ENCODE results near the gene DHCR24.
A peak's percentile ranks its signal among the peaks of the same experiment; 100 is the strongest.

The DHCR24 gene

GRCh38 chr1:54813485-54814125 lies 73.4 kb downstream of the DHCR24 start:
- no peak for DNase-seq

DNA sequence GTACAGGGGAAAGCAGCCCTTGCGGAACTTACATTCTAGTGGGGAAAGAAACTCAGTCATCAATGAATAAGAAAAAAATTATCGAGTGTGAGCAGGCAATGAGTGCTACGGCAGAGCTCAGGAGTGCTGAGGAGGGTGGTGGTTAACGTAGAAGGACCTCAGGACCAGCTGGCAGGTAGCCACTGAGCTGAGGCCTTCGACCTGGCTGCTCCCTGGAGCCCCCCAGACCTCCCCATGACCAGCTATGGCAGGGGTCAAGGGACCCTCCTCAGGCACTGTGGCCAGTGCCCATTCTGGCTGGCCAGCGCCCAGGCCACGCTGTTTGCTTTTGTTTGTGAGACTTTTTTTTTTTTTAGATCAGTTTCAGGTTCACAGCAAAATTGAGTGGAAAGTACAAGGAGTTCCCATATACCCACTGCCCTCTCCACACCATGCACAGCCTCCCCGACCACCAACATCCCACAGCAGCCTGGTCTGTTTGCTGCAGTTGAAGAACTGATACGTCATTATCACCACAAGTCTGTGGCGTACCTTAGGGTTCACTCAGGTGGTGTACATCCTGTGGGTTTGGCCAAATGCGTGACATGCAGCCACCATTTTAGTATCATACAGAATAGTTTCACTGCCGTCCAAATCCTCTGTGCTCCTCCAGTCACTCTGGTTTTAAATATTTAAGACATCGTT lies 74.1 kb downstream of the DHCR24 start:
- DNase-seq: no peak

GRCh38 chr1:54811739-54812655 lies 75.0 kb downstream of the DHCR24 start:
- DNase-seq: no peak

- no peak for DNase-seq
Observed at GRCh38 chr1:54811066-54811465, 75.9 kb downstream of the DHCR24 start.

- DNase-seq: peak; percentile 32
Observed at GRCh38 chr1:54810153-54810942, 76.6 kb downstream of the DHCR24 start.

DNA sequence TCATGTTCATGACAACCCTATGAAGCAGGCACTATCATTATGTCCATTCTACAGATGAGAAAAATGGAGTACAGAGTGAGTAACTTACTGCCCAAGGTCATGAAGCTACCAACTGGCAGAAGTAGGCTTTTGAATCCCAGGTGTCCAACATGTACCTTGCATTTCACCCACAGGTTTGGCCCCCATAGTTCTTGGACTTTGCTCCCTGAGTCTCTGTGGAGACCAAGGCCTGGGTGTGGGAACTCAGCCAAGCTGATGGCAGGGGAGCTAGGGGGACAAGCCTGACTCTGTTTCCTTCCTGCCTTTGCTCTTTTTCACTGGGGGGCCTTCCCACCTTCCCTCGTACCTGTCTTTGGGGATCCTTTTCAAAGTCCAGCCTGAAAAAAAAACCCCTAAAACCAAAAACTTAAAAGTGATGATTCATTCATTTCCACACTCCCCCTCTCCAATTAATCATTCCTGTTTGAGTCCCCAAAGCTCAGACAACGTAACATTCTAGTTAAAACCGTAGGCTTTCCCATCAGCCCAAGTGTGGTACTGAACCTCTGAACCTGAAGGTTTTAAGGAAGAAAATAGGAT lies 77.4 kb downstream of the DHCR24 start:
- no peak for DNase-seq

DNA sequence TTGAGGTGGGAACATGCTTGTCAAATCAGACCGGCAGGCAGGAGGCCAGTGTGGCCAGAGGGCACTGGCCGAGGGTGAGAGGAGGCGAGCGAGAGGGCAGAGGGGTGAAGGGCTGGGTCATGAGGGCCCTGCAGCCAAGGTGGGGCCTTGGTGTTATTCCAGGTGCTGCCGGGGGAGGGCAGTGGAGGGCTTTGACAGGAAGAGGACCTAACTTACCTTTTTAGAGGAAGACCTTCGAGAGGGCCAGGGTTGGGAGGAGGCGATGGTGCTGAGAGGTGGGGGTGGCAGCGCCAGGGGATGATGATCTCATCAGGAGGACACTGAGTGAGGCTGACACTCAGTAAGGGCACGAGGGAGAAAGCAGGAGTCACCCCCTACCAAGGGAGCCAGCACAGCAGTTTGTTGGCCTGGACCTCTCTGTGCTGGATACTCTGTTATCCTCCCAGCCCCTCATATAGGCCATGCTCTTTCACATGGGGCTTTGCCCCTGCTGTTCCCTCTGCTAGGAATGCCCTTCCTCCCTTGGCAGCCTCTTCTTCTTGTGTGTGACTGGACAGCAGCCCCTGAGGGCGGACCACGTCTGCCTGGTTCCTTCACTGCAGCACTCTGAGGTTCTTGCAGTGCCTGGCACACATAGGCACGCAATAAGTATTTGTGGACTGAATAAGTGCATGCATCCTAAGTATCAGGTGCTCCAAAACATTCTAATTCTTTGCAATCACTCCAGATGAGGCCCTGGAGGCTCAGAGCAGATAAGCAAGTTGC lies 78.4 kb downstream of the DHCR24 start:
- DNase-seq: no peak

GRCh38 chr1:54807756-54808155 lies 79.2 kb downstream of the DHCR24 start:
- DNase-seq: no peak

DNA sequence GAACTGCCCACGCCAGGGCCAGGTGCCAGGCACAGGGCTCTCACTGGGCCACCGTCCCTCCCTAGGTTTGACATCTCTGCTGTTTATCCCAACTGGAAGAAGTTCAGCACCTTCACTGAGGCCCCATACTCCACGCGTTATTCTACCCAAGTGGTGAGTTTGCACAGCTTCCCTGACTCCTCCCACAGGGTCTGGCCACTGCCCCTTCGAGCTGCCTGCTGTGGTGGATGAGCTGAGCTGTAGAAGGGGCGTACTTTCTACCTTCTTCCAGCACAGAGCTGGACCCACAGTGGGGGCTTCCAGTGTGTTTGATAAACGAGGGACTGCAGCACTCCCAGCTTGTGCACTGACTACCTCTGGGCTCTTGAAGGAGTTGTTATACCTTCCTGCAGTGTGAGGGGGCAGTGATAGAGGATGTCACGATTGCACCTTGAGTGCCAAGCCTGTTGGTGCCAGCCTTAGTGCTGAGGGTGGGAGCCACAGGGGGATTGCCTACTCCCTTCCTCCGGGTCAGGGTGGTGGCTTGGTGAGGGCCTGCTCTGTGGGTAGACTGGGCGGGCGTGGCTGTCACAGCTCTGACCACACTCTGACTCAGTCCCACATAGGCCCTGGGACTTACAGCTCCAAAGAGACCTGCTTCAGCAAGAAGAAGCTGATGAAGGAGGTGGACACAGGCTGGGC lies 79.9 kb downstream of the DHCR24 start:
- DNase-seq: no peak

- DNase-seq: no peak
Observed at GRCh38 chr1:54805981-54806381, 81.0 kb downstream of the DHCR24 start.

GRCh38 chr1:54805466-54805865 lies 81.5 kb downstream of the DHCR24 start:
- DNase-seq: no peak

DNA sequence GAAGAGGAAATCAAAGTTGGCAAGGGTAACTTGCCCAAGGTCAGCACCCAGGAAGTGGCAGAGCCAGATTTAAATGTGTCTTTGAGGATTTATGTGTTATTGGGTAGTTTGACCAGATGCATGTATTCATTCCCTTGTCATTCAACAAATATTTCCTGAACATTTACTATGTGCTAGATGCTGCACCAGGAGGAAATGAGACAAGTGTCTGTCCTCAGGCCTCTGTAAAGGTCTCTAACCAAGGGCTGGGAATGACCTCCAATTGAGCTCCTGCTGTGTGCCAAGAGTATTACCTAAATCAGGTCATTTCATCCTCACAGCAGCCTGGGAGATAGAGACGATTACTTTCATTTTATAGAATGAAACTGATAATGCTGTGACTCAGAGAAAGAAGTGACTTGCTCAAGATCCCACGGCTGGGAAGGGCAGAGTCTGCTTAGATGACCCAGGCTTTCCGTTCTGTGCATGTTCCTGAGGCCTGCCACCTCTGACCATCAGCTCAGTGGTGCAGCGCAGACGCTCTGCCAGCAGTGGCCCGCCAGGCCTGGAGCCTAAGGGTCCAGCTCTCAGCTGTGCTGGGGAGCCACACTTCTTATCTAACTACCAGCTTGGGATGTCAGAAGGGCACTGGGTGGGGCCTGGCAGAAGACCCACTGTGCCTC lies 82.4 kb downstream of the DHCR24 start:
- DNase-seq: no peak

DNA sequence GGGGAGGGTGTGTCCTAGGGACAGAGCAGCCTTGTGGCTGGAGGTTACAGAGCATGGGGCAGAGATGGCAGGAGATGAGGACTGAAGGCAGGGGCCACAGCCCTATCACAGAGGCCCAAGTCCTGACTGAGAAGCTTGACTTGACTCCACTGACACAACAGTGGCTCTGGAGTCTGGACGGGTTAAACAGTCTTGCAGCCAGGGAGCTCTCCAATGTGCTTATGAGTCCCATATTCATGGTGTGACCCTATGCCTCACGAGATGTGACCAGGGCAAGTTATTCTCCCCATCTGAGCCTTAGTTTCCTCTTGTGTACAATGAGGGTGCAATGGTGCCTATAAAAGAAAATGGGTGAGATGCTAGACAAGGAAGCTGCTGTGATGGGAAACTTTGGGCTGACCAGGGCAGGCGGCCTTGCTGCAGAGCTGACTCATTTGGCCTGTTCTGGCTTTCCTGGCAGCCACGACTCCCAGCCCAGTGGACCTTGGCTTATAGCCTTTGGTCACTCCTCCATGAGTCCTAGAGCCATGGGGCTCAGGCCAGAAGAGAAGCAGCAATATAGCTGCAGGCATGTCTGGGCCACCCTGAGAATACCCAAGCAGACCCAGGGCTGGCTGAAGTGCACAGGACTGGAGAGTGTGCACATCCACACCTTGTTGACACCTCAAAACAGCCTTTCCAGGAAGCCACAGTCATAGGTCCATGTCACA lies 83.1 kb downstream of the DHCR24 start:
- DNase-seq: no peak

DNA sequence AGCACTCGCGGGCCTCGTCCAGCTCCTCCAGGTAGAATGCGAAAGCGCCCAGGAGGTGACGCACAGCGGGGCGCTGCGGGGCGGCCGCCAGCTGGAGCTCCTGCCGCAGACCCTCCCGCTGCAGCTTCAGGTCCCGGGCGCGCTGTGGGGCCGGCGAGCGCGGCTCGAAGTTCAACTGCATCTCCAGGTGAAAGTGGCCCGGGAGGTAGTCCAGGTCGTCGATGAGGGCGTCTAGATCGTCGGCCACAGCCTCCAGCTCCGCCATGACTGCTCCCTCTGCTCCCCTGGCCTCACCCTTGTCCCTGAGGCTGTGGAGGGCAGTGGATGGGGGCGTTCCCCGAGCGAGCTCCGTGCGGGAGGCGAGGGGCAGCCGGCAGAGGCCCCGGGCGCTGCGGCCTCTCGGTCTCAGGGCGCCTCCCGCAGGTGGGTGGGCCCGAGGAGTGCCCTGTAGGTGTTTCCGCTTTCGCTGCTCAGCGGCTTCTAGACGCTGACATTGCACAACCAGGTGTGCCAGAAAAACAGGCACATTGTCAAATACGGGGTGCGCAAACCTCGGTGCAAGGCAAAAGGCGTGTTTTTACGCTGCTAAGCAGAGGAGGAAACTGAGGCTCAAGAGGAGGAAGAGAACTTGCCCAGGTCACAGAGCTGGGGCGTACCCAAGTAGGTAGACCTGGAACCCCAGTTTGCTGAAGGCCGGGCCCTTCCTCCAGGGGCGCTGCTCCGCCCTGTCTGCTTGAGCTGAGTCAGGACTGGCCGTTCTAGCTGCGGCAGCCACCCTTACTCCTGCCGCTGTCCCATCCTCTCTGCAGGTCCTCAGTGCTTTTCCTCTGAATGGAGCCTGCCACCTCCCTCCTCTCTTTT lies 85.9 kb downstream of the DHCR24 start, which contains the start of gene TTC22:
Gene TTC22 (minus strand): TSS at position 425 of the 861 bp plus-strand sequence. CDS start 160 bp downstream, at position 265.
- DNase-seq: no peak

GRCh38 chr1:54800041-54800898 lies 86.7 kb downstream of the DHCR24 start:
- no peak for DNase-seq

All from fibroblast of skin of right quadriceps (primary cell).